Measurements from ENCODE around the gene TTC6. TPM values are rescaled to one million over a fixed set of nuclear protein-coding genes. Genes with fewer than 3 reads are reported as not detected.
A peak's percentile ranks its signal among the peaks of the same experiment; 100 is the strongest.

Gene TTC6
- total RNA-seq, 8 experiments from 2014 or later = 0.05 to 37.4 (median 0.42) TPM; not detected in 1

GRCh38 chr14:37623971-37624370 is 28.5 kb downstream of the TTC6 start:
- in situ Hi-C loops (cut with MboI; ENCODE audit: low pct_unique_long_range_greater_than_20kb in 2 of 9, low sequenced_read_pairs in 9 of 9, unreplicated experiment in 9 of 9) = no loop called here
- no peak for ATAC-seq (replicated peaks in 6 of 8)
- 67 to 100% (median 80%) methylated on average over 1 of the region's 1 CpG; no CpG with 5 or more reads in 5 of the 10 experiments for WGBS, 10 experiments
- Histone ChIP-seq H3K4me3 (no peak overlapping the region), H3K4me1 (replicated peaks in 1 of 2) (peaks cover 0 to 8% of the 10 kb centered on the region in 2 donors), H3K27ac (no peak overlapping the region)

GRCh38 chr14:37625597-37626595 is 30.5 kb downstream of the TTC6 start:
- Histone ChIP-seq H3K4me1 (replicated peaks in 1 of 2) (peaks cover 0 to 8% of the 10 kb centered on the region in 2 donors), H3K4me3 (no peak overlapping the region), H3K27ac (no peak overlapping the region)
- ATAC-seq (replicated peaks in 6 of 8) = peak in 2 of 8 experiments; percentile 21 to 87
- 45 to 84% (median 64%) methylated on average over 2 to 8 of the region's 9 CpGs for WGBS, 10 experiments
- in situ Hi-C loops (cut with MboI; ENCODE audit: low pct_unique_long_range_greater_than_20kb in 2 of 9, low sequenced_read_pairs in 9 of 9, unreplicated experiment in 9 of 9) = no loop called here

GRCh38 chr14:37637341-37637740 is 41.9 kb downstream of the TTC6 start:
- Histone ChIP-seq H3K27ac (no peak overlapping the region), H3K4me1 (replicated peaks in 1 of 2) (no peaks in the 10 kb centered on the region), H3K4me3 (no peak overlapping the region)
- in situ Hi-C loops (cut with MboI; ENCODE audit: low pct_unique_long_range_greater_than_20kb in 2 of 9, low sequenced_read_pairs in 9 of 9, unreplicated experiment in 9 of 9) = no loop called here
- 0 to 90% (median 63%) methylated on average over 2 to 4 of the region's 4 CpGs for WGBS, 10 experiments
- ATAC-seq (replicated peaks in 6 of 8) = peak in 1 of 8 experiments; percentile 36

GRCh38 chr14:37638599-37638998 is 43.2 kb downstream of the TTC6 start:
- H3K4me3 ChIP-seq = no peak overlapping the region
- WGBS, 10 experiments = 0 to 100% (median 80%) methylated on average over 1 of the region's 2 CpGs; no CpG with 5 or more reads in 5 of the 10 experiments
- in situ Hi-C loops (cut with MboI; ENCODE audit: low pct_unique_long_range_greater_than_20kb in 2 of 9, low sequenced_read_pairs in 9 of 9, unreplicated experiment in 9 of 9) = no loop called here
- no peak for ATAC-seq (replicated peaks in 6 of 8)
- no peak overlapping the region for H3K27ac ChIP-seq
- H3K4me1 ChIP-seq (replicated peaks in 1 of 2) = no peaks in the 10 kb centered on the region

- WGBS, 10 experiments = 38 to 100% (median 90%) methylated on average over 1 of the region's 1 CpG; no CpG with 5 or more reads in 3 of the 10 experiments
- Histone ChIP-seq H3K4me3 (no peak overlapping the region), H3K27ac (no peak overlapping the region), H3K4me1 (replicated peaks in 1 of 2) (no peaks in the 10 kb centered on the region)
- ATAC-seq (replicated peaks in 6 of 8) = peak in 1 of 8 experiments; percentile 44
- in situ Hi-C loops (cut with MboI; ENCODE audit: low pct_unique_long_range_greater_than_20kb in 2 of 9, low sequenced_read_pairs in 9 of 9, unreplicated experiment in 9 of 9) = no loop called here
These were observed 45.7 kb downstream of the TTC6 start for GRCh38 chr14:37641117-37641516.

- in situ Hi-C loops (cut with MboI; ENCODE audit: low pct_unique_long_range_greater_than_20kb in 2 of 9, low sequenced_read_pairs in 9 of 9, unreplicated experiment in 9 of 9) = no loop called here
- WGBS, 10 experiments = 24 to 100% (median 75%) methylated on average over 1 to 3 of the region's 3 CpGs; no CpG with 5 or more reads in 2 of the 10 experiments
- Histone ChIP-seq H3K4me3 (no peak overlapping the region), H3K27ac (no peak overlapping the region), H3K4me1 (replicated peaks in 1 of 2) (no peaks in the 10 kb centered on the region)
- ATAC-seq (replicated peaks in 6 of 8) = no peak
These were observed 46.7 kb downstream of the TTC6 start for GRCh38 chr14:37642125-37642524.

GRCh38 chr14:37643701-37644100 is 48.3 kb downstream of the TTC6 start:
- 0 to 85% (median 62%) methylated on average over 1 to 4 of the region's 4 CpGs; no CpG with 5 or more reads in 1 of the 10 experiments for WGBS, 10 experiments
- Histone ChIP-seq H3K4me3 (no peak overlapping the region), H3K27ac (no peak overlapping the region), H3K4me1 (replicated peaks in 1 of 2) (no peaks in the 10 kb centered on the region)
- ATAC-seq (replicated peaks in 6 of 8) = peak in 4 of 8 experiments; percentile 18 to 50 (median 48)
- in situ Hi-C loops (cut with MboI; ENCODE audit: low pct_unique_long_range_greater_than_20kb in 2 of 9, low sequenced_read_pairs in 9 of 9, unreplicated experiment in 9 of 9) = no loop called here

Other genes starting within 250 kb of the TTC6 start
- 10 to 100 TPM in 3 of 8 experiments, under 1 TPM in 5; 0.09 to 63.0 (median 0.81) TPM for gene FOXA1, start 380 bp upstream of the TTC6 start, total RNA-seq